GM12874 (cell line): ENCODE data around the gene CRISPLD2.

Experiments used
- TF ChIP-seq, protein P1 (sequence below): IDR thresholded peaks from 2 replicates; pipeline ENCODE4 v1.5.1; 2011; ENCODE audit warnings: low read depth, mild to moderate bottlenecking, control low read depth, low read length, moderate library complexity; ENCODE audit not compliant: insufficient read depth

Gene CRISPLD2

GRCh38 chr16:84836967-84837366 is 17.2 kb downstream of the CRISPLD2 start:
- TF ChIP-seq, protein P1, sequence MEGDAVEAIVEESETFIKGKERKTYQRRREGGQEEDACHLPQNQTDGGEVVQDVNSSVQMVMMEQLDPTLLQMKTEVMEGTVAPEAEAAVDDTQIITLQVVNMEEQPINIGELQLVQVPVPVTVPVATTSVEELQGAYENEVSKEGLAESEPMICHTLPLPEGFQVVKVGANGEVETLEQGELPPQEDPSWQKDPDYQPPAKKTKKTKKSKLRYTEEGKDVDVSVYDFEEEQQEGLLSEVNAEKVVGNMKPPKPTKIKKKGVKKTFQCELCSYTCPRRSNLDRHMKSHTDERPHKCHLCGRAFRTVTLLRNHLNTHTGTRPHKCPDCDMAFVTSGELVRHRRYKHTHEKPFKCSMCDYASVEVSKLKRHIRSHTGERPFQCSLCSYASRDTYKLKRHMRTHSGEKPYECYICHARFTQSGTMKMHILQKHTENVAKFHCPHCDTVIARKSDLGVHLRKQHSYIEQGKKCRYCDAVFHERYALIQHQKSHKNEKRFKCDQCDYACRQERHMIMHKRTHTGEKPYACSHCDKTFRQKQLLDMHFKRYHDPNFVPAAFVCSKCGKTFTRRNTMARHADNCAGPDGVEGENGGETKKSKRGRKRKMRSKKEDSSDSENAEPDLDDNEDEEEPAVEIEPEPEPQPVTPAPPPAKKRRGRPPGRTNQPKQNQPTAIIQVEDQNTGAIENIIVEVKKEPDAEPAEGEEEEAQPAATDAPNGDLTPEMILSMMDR = no peak

- TF ChIP-seq, protein P1 = no peak
Observed at GRCh38 chr16:84838383-84838948, 18.7 kb downstream of the CRISPLD2 start.

- TF ChIP-seq, protein P1 = no peak
Observed at GRCh38 chr16:84839054-84839453, 19.3 kb downstream of the CRISPLD2 start.

- TF ChIP-seq, protein P1 = no peak
Observed at GRCh38 chr16:84839956-84840355, 20.2 kb downstream of the CRISPLD2 start.

DNA sequence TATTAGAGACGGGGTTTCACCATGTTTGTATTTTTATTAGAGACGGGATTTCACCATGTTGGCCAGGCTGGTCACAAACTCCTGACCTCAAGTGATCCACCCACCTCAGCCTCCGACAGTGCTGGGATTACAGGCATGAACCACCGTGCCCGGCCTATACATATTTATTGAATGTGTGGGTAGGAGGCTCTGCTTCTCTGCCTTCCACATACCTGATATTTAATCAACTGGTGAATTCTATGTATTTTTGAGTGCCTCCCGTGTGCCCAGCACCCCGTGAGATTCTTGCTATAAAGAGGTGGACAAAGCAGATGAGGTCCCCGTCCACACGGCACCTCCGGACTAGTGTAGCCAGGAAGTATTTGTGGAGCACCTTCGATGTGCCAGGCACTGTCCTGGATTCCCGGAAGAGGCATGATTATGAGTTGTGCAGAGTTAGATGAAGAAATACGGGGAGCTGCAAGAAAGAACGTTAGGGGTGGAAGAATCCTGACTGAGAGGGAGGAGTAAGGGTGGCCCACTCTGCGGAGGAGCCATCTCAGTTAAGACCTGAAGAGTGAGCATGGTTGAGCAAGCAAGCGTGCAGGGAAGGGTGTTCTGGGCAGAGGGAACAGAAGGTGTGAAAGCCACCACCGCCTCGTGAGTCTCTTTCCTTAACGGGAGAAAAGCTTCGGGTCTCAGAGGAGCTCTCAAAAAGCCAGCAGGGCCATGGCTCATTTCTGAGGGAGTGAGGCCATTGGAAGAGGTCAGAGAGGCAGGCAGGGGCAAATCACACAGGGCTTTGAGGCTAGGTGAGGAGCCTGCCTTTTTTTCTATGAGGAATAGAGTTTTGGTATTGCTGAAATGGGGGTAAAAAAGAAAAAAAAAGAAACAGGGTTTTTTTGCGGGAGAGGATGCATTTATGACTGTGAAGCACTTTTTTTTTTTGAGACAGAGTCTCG is 21.2 kb downstream of the CRISPLD2 start:
- TF ChIP-seq, protein P1 = no peak

- TF ChIP-seq, protein P1 = no peak
Observed at GRCh38 chr16:84841787-84842300, 22.1 kb downstream of the CRISPLD2 start.

DNA sequence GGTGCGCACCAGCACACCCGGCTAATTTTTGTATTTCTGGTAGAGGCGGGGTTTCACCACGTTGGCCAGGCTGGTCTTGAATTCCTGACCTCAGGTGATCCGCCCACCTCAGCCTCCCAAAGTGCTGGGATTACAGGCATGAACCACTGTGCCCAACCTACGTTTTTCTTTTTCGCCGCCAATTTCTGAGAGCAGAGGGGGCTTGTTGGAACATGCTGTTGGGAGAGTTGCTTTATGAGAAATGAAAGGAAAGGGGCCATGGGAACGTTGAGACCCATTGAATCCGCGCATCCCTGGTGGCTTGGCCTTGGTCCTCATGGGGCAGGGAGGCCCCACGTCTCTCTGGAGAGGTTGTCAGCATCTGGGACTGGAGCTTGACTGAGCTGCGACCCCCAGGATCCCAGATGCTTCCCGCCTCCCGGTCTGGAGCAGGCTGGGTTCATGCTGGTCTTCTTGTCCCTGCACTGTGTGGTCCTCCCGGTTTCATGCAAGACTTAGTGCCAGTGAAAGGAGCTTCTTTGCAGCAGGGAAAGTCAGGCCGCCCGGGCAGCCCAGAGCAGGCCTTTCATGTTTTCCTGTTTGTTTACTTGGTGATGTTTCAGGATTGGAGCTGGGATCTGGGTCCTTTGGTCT is 22.8 kb downstream of the CRISPLD2 start:
- TF ChIP-seq, protein P1 = no peak
